ENCODE measurements around the gene ARHGEF4. TPM values are rescaled to one million over a fixed set of nuclear protein-coding genes. Genes with fewer than 3 reads are reported as not detected.

The ARHGEF4 gene
- total RNA-seq, 2 experiments from 2014 or later = 4.2 to 4.3 TPM

- peaks cover 28% of the 10 kb centered on the region for H3K27me3 Mint-ChIP-seq
- no peak for TF ChIP-seq CTCF (IDR thresholded peaks at IDR 0.05)
- ATAC-seq (no peak), DNase-seq (no peak)
- POLR2A ChIA-PET = no interaction called here
- no peak overlapping the region for H3K4me3 Mint-ChIP-seq
- no peaks in the 10 kb centered on the region for H3K36me3 Mint-ChIP-seq (ENCODE audit: low read depth)
- peaks cover 10% of the 10 kb centered on the region for H3K4me1 Mint-ChIP-seq (ENCODE audit: low read depth)
- CTCF ChIA-PET = interaction anchor here (1.0 kb wide), 1 partner anchor 75 kb away, joined by 4 read pairs; no protein-coding TSS in a partner anchor
- intact Hi-C loops (cut with micrococcal nuclease) = no loop called here
- no peaks in the 10 kb centered on the region for H3K9me3 Mint-ChIP-seq
- H3K27ac Mint-ChIP-seq = no peak overlapping the region
Measured at GRCh38 chr2:130966775-130967490, 130.2 kb downstream of the ARHGEF4 start.

GRCh38 chr2:130972410-130972809 is 135.7 kb downstream of the ARHGEF4 start:
- Mint-ChIP-seq H3K9me3 (no peaks in the 10 kb centered on the region), H3K4me1 (ENCODE audit: low read depth) (peaks cover 7% of the 10 kb centered on the region), H3K27me3 (no peaks in the 10 kb centered on the region), H3K27ac (no peak overlapping the region), H3K36me3 (ENCODE audit: low read depth) (no peaks in the 10 kb centered on the region), H3K4me3 (no peak overlapping the region)
- ATAC-seq (peak; percentile 68), DNase-seq (peak; percentile 33)
- POLR2A ChIA-PET = no interaction called here
- CTCF ChIA-PET = interaction anchor here (1.4 kb wide), 1 partner anchor 69 kb away, joined by 3 read pairs; no protein-coding TSS in a partner anchor
- intact Hi-C loops (cut with micrococcal nuclease) = no loop called here
- no peak for TF ChIP-seq CTCF (IDR thresholded peaks at IDR 0.05)

- no peak for ATAC-seq
- DNase-seq = no peak
- H3K9me3 Mint-ChIP-seq = no peaks in the 10 kb centered on the region
- H3K36me3 Mint-ChIP-seq (ENCODE audit: low read depth) = no peaks in the 10 kb centered on the region
- intact Hi-C loops (cut with micrococcal nuclease) = no loop called here
- no peak overlapping the region for H3K4me3 Mint-ChIP-seq
- H3K27me3 Mint-ChIP-seq = no peaks in the 10 kb centered on the region
- POLR2A ChIA-PET = no interaction called here
- H3K27ac Mint-ChIP-seq = no peak overlapping the region
- H3K4me1 Mint-ChIP-seq (ENCODE audit: low read depth) = peaks cover 7% of the 10 kb centered on the region
- CTCF ChIA-PET = no interaction called here
- TF ChIP-seq CTCF (IDR thresholded peaks at IDR 0.05) = no peak
Measured at GRCh38 chr2:130975729-130976128, 139.0 kb downstream of the ARHGEF4 start.

GRCh38 chr2:130976591-130977237 is 140.0 kb downstream of the ARHGEF4 start:
- ChIA-PET CTCF (no interaction called here), POLR2A (no interaction called here)
- ATAC-seq (no peak), DNase-seq (no peak)
- no peaks in the 10 kb centered on the region for H3K36me3 Mint-ChIP-seq (ENCODE audit: low read depth)
- H3K4me1 Mint-ChIP-seq (ENCODE audit: low read depth) = peaks cover 7% of the 10 kb centered on the region
- H3K4me3 Mint-ChIP-seq = no peak overlapping the region
- intact Hi-C loops (cut with micrococcal nuclease) = no loop called here
- H3K9me3 Mint-ChIP-seq = no peaks in the 10 kb centered on the region
- H3K27ac Mint-ChIP-seq = no peak overlapping the region
- H3K27me3 Mint-ChIP-seq = no peaks in the 10 kb centered on the region
- no peak for TF ChIP-seq CTCF (IDR thresholded peaks at IDR 0.05)

- TF ChIP-seq CTCF (IDR thresholded peaks at IDR 0.05) = no peak
- Mint-ChIP-seq H3K27me3 (no peaks in the 10 kb centered on the region), H3K27ac (no peak overlapping the region), H3K4me3 (no peak overlapping the region), H3K36me3 (ENCODE audit: low read depth) (no peaks in the 10 kb centered on the region), H3K9me3 (no peaks in the 10 kb centered on the region), H3K4me1 (ENCODE audit: low read depth) (peaks cover 1% of the 10 kb centered on the region)
- ChIA-PET CTCF (no interaction called here), POLR2A (no interaction called here)
- DNase-seq (no peak), ATAC-seq (no peak)
- intact Hi-C loops (cut with micrococcal nuclease) = no loop called here
Measured at GRCh38 chr2:130977461-130978050, 140.8 kb downstream of the ARHGEF4 start.

Data from activated CD8-positive, alpha-beta T cell treated with anti-CD3 and anti-CD28 coated beads for 36 hours (primary cell).